SH-SY5Y (cell line): Measurements from ENCODE around the gene CCDC60.

Experiments
- GATA2 ChIP-seq: IDR thresholded peaks from 2 replicates; pipeline ENCODE4 v1.6.1; 2011; ENCODE audit warnings: mild to moderate bottlenecking, low read depth, low read length
- GATA3 ChIP-seq: IDR thresholded peaks from 2 replicates; pipeline ENCODE4 v1.6.1; 2011; ENCODE audit warnings: low read depth, mild to moderate bottlenecking, low read length, moderate library complexity

- no peak for TF ChIP-seq GATA2
- TF ChIP-seq GATA3, result no peak
These were observed 7.1 kb upstream of the CCDC60 start for GRCh38 chr12:119327471-119327870.
